Heart left ventricle (tissue), 16 donors: Measurements from ENCODE around the gene DNM1. TPM values are rescaled to one million over a fixed set of nuclear protein-coding genes. Genes with fewer than 3 reads are reported as not detected.

Source experiments
- ATAC-seq, 4 donors: fragments of 200-7000 bp; cut with Tn5 transposase; one replicate each; pipeline ENCODE4 v1.9.1; 2020 to 2022; ENCODE audit warnings: moderate library complexity in 4 of 4, mild to moderate bottlenecking in 3 of 4, moderate number of reproducible peaks in 1 of 4
- DNase-seq, 5 donors: peaks; one replicate each; pipeline ENCODE4 v3.0.0-alpha.2; 2020
- H3K27ac ChIP-seq, 12 donors: fragments of 200-600 bp; sonication (generic) in 4 of 12; one replicate each; pipeline versions ENCODE4 v1.5.0 to v1.8.0; 2016 to 2022; ENCODE audit warnings: mild to moderate bottlenecking in 2 of 12
- H3K27me3 ChIP-seq, 9 donors: fragments of 200-600 bp; sonication (generic) in 2 of 9; one replicate each; pipeline versions ENCODE4 v1.5.1 to v1.8.0; 2016 to 2022; ENCODE audit warnings: mild to moderate bottlenecking in 3 of 9
- H3K36me3 ChIP-seq, 9 donors: fragments of 200-600 bp; sonication (generic) in 2 of 9; one replicate each; pipeline versions ENCODE4 v1.5.0 to v1.8.0; 2018 to 2022; ENCODE audit warnings: mild to moderate bottlenecking in 2 of 9
- H3K4me1 ChIP-seq, 12 donors: fragments of 200-600 bp; sonication (generic) in 4 of 12; one replicate each; pipeline versions ENCODE4 v1.5.0 to v1.8.0; 2016 to 2022; ENCODE audit warnings: mild to moderate bottlenecking in 3 of 12
- H3K4me3 ChIP-seq, 12 donors: fragments of 200-600 bp; sonication (generic) in 4 of 12; one replicate each; pipeline versions ENCODE4 v1.5.0 to v1.8.0; 2017 to 2022; ENCODE audit warnings: mild to moderate bottlenecking in 9 of 12, moderate library complexity in 4 of 12
- H3K9me3 ChIP-seq, 12 donors: fragments of 200-600 bp; sonication (generic) in 4 of 12; one replicate each; pipeline versions ENCODE4 v1.5.0 to v1.8.0; 2016 to 2022; ENCODE audit warnings: mild to moderate bottlenecking in 1 of 12
- POLR2A ChIP-seq, 2 donors: fragments of 450-650 bp; IDR thresholded peaks; one replicate each; pipeline ENCODE4 v1.6.1; 2017; ENCODE audit warnings: antibody characterized with exemption in 2 of 2, mild to moderate bottlenecking in 2 of 2, moderate library complexity in 2 of 2
- WGBS, 4 donors: extraction: QIAGEN DNeasy Blood & Tissue Kit in 2 of 4; methylation state at CpG; one replicate each; pipeline versions ENCODE4 v1.1.5 to v1.1.7; 2013 to 2018; 5-methylcytosine and 5-hydroxymethylcytosine counted together
- intact Hi-C, 10 donors: fragments of 100-400 bp; cut with DNase I; formaldehyde crosslinking; loops; one replicate each; pipeline versions ENCODE4 v1.11.1 to v1.14.2; 2022
- polyA plus RNA-seq, 2 donors: library from polyadenylated mRNA; stranded (reverse); fragments of 200-250 nt; gene quantifications; one replicate each; pipeline ENCODE4 v1.2.3, GENCODE V29; 2013
- total RNA-seq, 9 donors: library from RNA; depleted of rRNA in 2 of 9; stranded (reverse); fragments of >200 nt in 2 of 9; fragmentation: NEBNext Ultra II Directional in 3 of 9; extraction: Animal tissue kit (Norgen Biotek cat#: 25700) in 3 of 9; gene quantifications; one replicate each; pipeline versions ENCODE4 v1.1.0 to v1.2.4, GENCODE V29; 2016 to 2023
- TF ChIP-seq, protein P1 (sequence below), 12 donors: fragments of 200-600 bp; sonication (generic) in 4 of 12; IDR thresholded peaks; one replicate each; pipeline versions ENCODE4 v1.5.0 to v1.8.0; 2018 to 2022; ENCODE audit warnings: antibody characterized with exemption in 12 of 12, mild to moderate bottlenecking in 5 of 12
- donor health status: ischemic (EF 13 %, LVEDD 7.1; RV severe dilation, severe dysfunction).
- donor health status: healthy with polysubstance abuse.
- donor health status: DM: no; HTN: yes; CAD: no.
- donor health status: DM: no; HTN: no; CAD: no.
- donor health status: ischemic (EF 25% LVEDD 6.9; RV normal size, moderate dysfunction).
- donor health status: ischemic (EF 25% LVEDD 5.7; RV mildly dilated, moderate dysfunction).
- donor health status: healthy.
- donor health status: DM: yes; HTN: yes; CAD: no.
- donor health status: ischemic (EF 35%, LVEDD 5.7; RV mildly dilated, moderate dysfunction).
- donor health status: nonischemic (EF 11% LVEDD 7.7; RV severe dilation, severe dysfunction).
- donor health status: DM: yes; HTN: yes; CAD: no.
- donor health status: PGD.
- donor health status: ischemic (EF 29% LVEDD 5.4; RV normal size, mild dysfunction).
- donor health status: nonischemic (EF 23%, LVEDD 6.1; RV moderate dilation, normal function).

Gene DNM1
- total and polyA plus RNA-seq, 11 donors, result 1.6 to 17.2 (median 3.6) TPM

- Histone ChIP-seq H3K36me3 (peaks cover 0 to 23% (median 12%) of the 10 kb centered on the region in 9 donors), H3K27me3 (no peaks in the 10 kb centered on the region), H3K9me3 (no peaks in the 10 kb centered on the region), H3K27ac (peak overlapping the region in 11 of 12 donors; percentile 58 to 87 (median 76)), H3K4me3 (peak overlapping the region; percentile 21 to 92 (median 73)), H3K4me1 (peaks cover 0 to 23% (median 9%) of the 10 kb centered on the region in 12 donors)
- no peak for DNase-seq
- peak in 1 of 4 donors; percentile 0 for ATAC-seq
- intact Hi-C loops, result no loop called here
- WGBS, 4 donors, result 31 to 35% (median 33%) methylated on average over 8 to 11 of the region's 11 CpGs
- no peak for TF ChIP-seq POLR2A (IDR thresholded peaks at IDR 0.05)
- TF ChIP-seq, protein P1, sequence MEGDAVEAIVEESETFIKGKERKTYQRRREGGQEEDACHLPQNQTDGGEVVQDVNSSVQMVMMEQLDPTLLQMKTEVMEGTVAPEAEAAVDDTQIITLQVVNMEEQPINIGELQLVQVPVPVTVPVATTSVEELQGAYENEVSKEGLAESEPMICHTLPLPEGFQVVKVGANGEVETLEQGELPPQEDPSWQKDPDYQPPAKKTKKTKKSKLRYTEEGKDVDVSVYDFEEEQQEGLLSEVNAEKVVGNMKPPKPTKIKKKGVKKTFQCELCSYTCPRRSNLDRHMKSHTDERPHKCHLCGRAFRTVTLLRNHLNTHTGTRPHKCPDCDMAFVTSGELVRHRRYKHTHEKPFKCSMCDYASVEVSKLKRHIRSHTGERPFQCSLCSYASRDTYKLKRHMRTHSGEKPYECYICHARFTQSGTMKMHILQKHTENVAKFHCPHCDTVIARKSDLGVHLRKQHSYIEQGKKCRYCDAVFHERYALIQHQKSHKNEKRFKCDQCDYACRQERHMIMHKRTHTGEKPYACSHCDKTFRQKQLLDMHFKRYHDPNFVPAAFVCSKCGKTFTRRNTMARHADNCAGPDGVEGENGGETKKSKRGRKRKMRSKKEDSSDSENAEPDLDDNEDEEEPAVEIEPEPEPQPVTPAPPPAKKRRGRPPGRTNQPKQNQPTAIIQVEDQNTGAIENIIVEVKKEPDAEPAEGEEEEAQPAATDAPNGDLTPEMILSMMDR (IDR thresholded peaks at IDR 0.05), result no peak
Observed at GRCh38 chr9:128159522-128159783, 43.7 kb upstream of the DNM1 start.

- TF ChIP-seq, protein P1 (IDR thresholded peaks at IDR 0.05), result no peak
- TF ChIP-seq POLR2A (IDR thresholded peaks at IDR 0.05), result peak in 1 of 2 donors; percentile 67
- DNase-seq (peak; percentile 96 to 98 (median 96)), ATAC-seq (peak; percentile 92 to 96 (median 94))
- WGBS, 4 donors, result 1% methylated on average over 36 to 77 of the region's 77 CpGs
- Histone ChIP-seq H3K4me1 (peaks cover 0 to 23% (median 9%) of the 10 kb centered on the region in 12 donors), H3K27me3 (no peaks in the 10 kb centered on the region), H3K9me3 (no peaks in the 10 kb centered on the region), H3K36me3 (peaks cover 0 to 28% (median 17%) of the 10 kb centered on the region in 9 donors), H3K4me3 (peak within 1 kb of the TSS; percentile 57 to 92 (median 76)), H3K27ac (peak within 1 kb of the TSS in 11 of 12 donors; percentile 60 to 88 (median 77))
- intact Hi-C loops, result loop anchor here in 1 of 10 donors (2.0 kb wide), 1 partner anchor 31 kb away; no protein-coding TSS in a partner anchor
Observed at GRCh38 chr9:128159784-128160602, 43.2 kb upstream of the DNM1 start, which contains the start of gene BBLN. TSS of gene BBLN (plus strand) at chr9:128160265. CDS start at chr9:128160408, 143 bp downstream.

DNA sequence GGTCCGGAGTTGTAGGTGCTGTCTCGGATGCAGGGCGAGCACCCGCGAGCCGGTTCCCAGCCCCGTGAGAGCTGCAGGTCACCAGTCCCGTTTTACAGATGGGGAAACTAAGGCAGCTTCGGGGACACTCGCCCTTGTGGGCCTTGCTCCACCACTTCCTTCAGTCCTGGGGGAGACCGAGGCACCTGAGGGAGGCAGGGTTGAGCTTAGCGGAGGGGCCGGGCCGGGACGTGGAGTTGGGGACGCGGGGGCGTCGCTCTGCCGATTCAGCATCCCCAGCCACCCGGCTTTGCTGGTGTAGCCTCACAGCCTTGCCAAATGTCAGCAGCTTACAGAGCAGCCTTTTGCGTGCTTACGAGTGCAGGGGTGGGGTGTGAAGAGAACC, 42.6 kb upstream of the DNM1 start:
- no peak for TF ChIP-seq POLR2A (IDR thresholded peaks at IDR 0.05)
- TF ChIP-seq, protein P1 (IDR thresholded peaks at IDR 0.05), result no peak
- peak overlapping the region in 11 of 12 donors; percentile 32 to 88 (median 76) for H3K27ac ChIP-seq
- no peaks in the 10 kb centered on the region for H3K9me3 ChIP-seq
- ATAC-seq, result peak in 2 of 4 donors; percentile 2 to 5
- 2 to 19% (median 2%) methylated on average over 2 to 23 of the region's 23 CpGs for WGBS, 4 donors
- peaks cover 0 to 34% (median 23%) of the 10 kb centered on the region in 9 donors for H3K36me3 ChIP-seq
- H3K4me3 ChIP-seq, result peak overlapping the region; percentile 57 to 92 (median 76)
- no peaks in the 10 kb centered on the region for H3K27me3 ChIP-seq
- intact Hi-C loops, result loop anchor here in 1 of 10 donors (2.0 kb wide), 1 partner anchor 32 kb away; no protein-coding TSS in a partner anchor
- peak in 2 of 5 donors; percentile 36 to 44 for DNase-seq
- peaks cover 0 to 23% (median 9%) of the 10 kb centered on the region in 12 donors for H3K4me1 ChIP-seq

DNA sequence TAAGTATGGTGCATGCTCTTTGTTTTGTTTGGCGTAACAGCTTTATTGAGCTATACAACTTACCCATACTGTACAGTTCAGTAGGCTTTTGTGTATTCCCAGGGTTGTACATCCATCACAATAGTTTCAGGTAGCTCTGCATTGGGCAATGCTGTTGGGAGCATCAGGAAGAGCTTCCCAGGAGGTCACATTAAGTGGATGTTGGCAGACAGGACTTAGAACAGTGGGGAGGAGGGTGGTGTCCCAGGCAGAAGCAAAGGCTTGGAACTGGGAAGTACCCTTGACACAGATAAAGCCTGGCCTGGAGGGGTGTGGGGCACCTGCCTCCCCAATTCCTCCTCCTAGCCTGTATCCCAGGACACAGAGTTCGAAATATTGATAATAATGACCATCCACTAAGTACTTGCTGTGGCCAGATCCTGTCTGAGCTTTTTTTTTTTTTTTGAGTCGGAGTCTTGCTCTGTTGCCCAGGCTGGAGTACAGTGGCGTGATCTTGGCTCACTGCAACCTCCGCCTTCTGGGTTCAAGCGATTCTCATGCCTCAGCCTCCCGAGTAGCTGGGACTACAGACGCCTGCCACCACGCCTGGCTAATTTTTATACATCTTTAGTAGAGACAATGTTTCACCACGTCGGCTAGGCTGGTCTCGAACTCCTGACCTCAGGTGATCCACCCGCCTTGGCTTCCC, 41.8 kb upstream of the DNM1 start:
- intact Hi-C loops, result loop anchor here in 1 of 10 donors (2.0 kb wide), 1 partner anchor 33 kb away; no protein-coding TSS in a partner anchor
- ATAC-seq (no peak), DNase-seq (no peak)
- Histone ChIP-seq H3K27me3 (no peaks in the 10 kb centered on the region), H3K36me3 (peaks cover 0 to 40% (median 31%) of the 10 kb centered on the region in 9 donors), H3K27ac (no peak overlapping the region), H3K4me3 (peak overlapping the region in 3 of 12 donors; percentile 80 to 89 (median 86)), H3K4me1 (peaks cover 0 to 23% (median 9%) of the 10 kb centered on the region in 12 donors), H3K9me3 (no peaks in the 10 kb centered on the region)
- no peak for TF ChIP-seq POLR2A (IDR thresholded peaks at IDR 0.05)
- TF ChIP-seq, protein P1 (IDR thresholded peaks at IDR 0.05), result no peak
- 91 to 95% (median 94%) methylated on average over 13 of the region's 13 CpGs for WGBS, 4 donors
